IMR-90 (cell line): Measurements from ENCODE around the gene PTH2. TPM values are rescaled to one million over a fixed set of nuclear protein-coding genes. Genes with fewer than 3 reads are reported as not detected.

Experiments
- ATAC-seq: fragments of 200-7000 bp; cut with Tn5 transposase; 2 replicates; pipeline ENCODE4 v1.9.1; 2020; ENCODE audit warnings: low read depth, mild to moderate bottlenecking, moderate library complexity
- BruUV-seq: library from RNA; stranded (reverse); fragments of 400-500 nt; replicated peaks from 2 replicates; lab custom pipeline; 2021; lab: Mats Ljungman, UMichigan
- CTCF ChIA-PET: fragments of 300-600 bp; formaldehyde crosslinking; extraction: SDS; loops from one replicate; lab custom pipeline; 2021; ENCODE audit warnings: antibody characterized with exemption; lab: Yijun Ruan, JAX
- POLR2A ChIA-PET: fragments of 300-600 bp; sonication (Branson Sonifier 250); formaldehyde crosslinking; loops from one replicate; lab custom pipeline; 2022; ENCODE audit warnings: antibody characterized with exemption; ENCODE audit not compliant: unreplicated experiment; lab: Charles Lee
- DNase-seq: peaks from one replicate; pipeline ENCODE4 v3.0.0; 2013
- H2AFZ ChIP-seq: replicated peaks from 2 replicates; pipeline ENCODE3; 2013; ENCODE audit warnings: low read length, mild to moderate bottlenecking; ENCODE audit not compliant: poor library complexity
- H2AK5ac ChIP-seq: 2 replicates; pipeline ENCODE4 v1.6.1; 2013; ENCODE audit warnings: low read depth, low read length, inconsistent platforms
- H2AK9ac ChIP-seq: replicated peaks from 2 replicates; pipeline ENCODE3; 2013; ENCODE audit warnings: mild to moderate bottlenecking, low read depth, low read length, moderate library complexity; ENCODE audit not compliant: poor library complexity
- H2BK120ac ChIP-seq: 2 replicates; pipeline ENCODE4 v1.6.1; 2013; ENCODE audit warnings: low read depth, low read length, inconsistent platforms
- H2BK15ac ChIP-seq: 3 replicates; pipeline ENCODE4 v1.6.1; 2013; ENCODE audit warnings: low read depth, low read length, inconsistent platforms
- H2BK20ac ChIP-seq: 2 replicates; pipeline ENCODE4 v1.6.1; 2013; ENCODE audit warnings: low read depth, mild to moderate bottlenecking, inconsistent platforms, low read length, moderate library complexity
- H2BK5ac ChIP-seq: 2 replicates; pipeline ENCODE4 v1.6.1; 2013; ENCODE audit warnings: mild to moderate bottlenecking, low read depth, low read length, inconsistent platforms; ENCODE audit not compliant: poor library complexity, severe bottlenecking
- H3K14ac ChIP-seq: replicated peaks from 2 replicates; pipeline ENCODE4 v1.6.1; 2013; ENCODE audit warnings: low read depth, low read length, inconsistent platforms
- H3K18ac ChIP-seq: 2 replicates; pipeline ENCODE4 v1.6.1; 2013; ENCODE audit warnings: low read depth, low read length, control low read depth
- H3K23ac ChIP-seq: 2 replicates; pipeline ENCODE4 v1.6.1; 2013; ENCODE audit warnings: low read depth, low read length, inconsistent platforms
- H3K27ac ChIP-seq: 2 replicates; pipeline ENCODE4 v1.5.1; 2013; ENCODE audit warnings: mild to moderate bottlenecking, control low read depth, low read length; ENCODE audit not compliant: insufficient read depth
- H3K27me3 ChIP-seq: 2 replicates; pipeline ENCODE4 v1.6.1; 2013; ENCODE audit warnings: low read length; ENCODE audit not compliant: control insufficient read depth, insufficient read depth
- H3K36me3 ChIP-seq: 2 replicates; pipeline ENCODE4 v1.6.1; 2013; ENCODE audit warnings: low read length, mixed read lengths; ENCODE audit not compliant: control insufficient read depth, insufficient read depth
- H3K4ac ChIP-seq: 2 replicates; pipeline ENCODE4 v1.6.1; 2013; ENCODE audit warnings: low read depth, low read length, inconsistent platforms
- H3K4me1 ChIP-seq: 2 replicates; pipeline ENCODE4 v1.6.1; 2013; ENCODE audit warnings: low read length, mixed read lengths; ENCODE audit not compliant: control insufficient read depth, insufficient read depth
- H3K4me2 ChIP-seq: 2 replicates; pipeline ENCODE4 v1.6.1; 2013; ENCODE audit warnings: low read depth, mild to moderate bottlenecking, control low read depth, low read length, moderate library complexity
- H3K4me3 ChIP-seq: 2 replicates; pipeline ENCODE4 v1.5.1; 2013; ENCODE audit warnings: low read depth, mild to moderate bottlenecking, control low read depth, low read length, moderate library complexity; ENCODE audit not compliant: insufficient read depth
- H3K56ac ChIP-seq: 2 replicates; pipeline ENCODE4 v1.6.1; 2013; ENCODE audit warnings: low read length, inconsistent platforms; ENCODE audit not compliant: insufficient read depth; ENCODE audit errors: extremely low read depth
- H3K79me1 ChIP-seq, 2 experiments: 2 replicates each; pipeline ENCODE4 v1.6.1; 2013; ENCODE audit warnings: low read length in 2 of 2, inconsistent platforms in 1 of 2, low read depth in 1 of 2
- H3K9ac ChIP-seq: 2 replicates; pipeline ENCODE4 v1.6.1; 2013; ENCODE audit warnings: low read depth, low read length, control low read depth
- H3K9me1 ChIP-seq: 2 replicates; pipeline ENCODE4 v1.6.1; 2013; ENCODE audit warnings: low read length, inconsistent platforms; ENCODE audit not compliant: insufficient read depth
- H3K9me3 ChIP-seq: 2 replicates; pipeline ENCODE4 v1.6.1; 2013; ENCODE audit warnings: low read length; ENCODE audit not compliant: control insufficient read depth, insufficient read depth
- H4K20me1 ChIP-seq: 2 replicates; pipeline ENCODE4 v1.6.1; 2013; ENCODE audit warnings: low read length, inconsistent platforms; ENCODE audit not compliant: insufficient read depth
- H4K5ac ChIP-seq: 2 replicates; pipeline ENCODE4 v1.6.1; 2013; ENCODE audit warnings: mild to moderate bottlenecking, low read depth, low read length, control low read depth
- H4K8ac ChIP-seq, 2 experiments: 2 replicates each; pipeline ENCODE4 v1.6.1; 2013; ENCODE audit warnings: low read depth in 2 of 2, low read length in 2 of 2, control low read depth in 1 of 2, inconsistent platforms in 1 of 2
- H4K91ac ChIP-seq: 2 replicates; pipeline ENCODE4 v1.6.1; 2013; ENCODE audit warnings: low read depth, low read length, inconsistent platforms; ENCODE audit not compliant: insufficient read depth
- BHLHE40 ChIP-seq: fragments of 150-350 bp; IDR thresholded peaks from 2 replicates; pipeline ENCODE4 v1.6.1; 2016; ENCODE audit warnings: mild to moderate bottlenecking, low read depth, low read length
- CEBPB ChIP-seq: IDR thresholded peaks from 2 replicates; pipeline ENCODE4 v1.6.1; 2012; ENCODE audit warnings: low read depth, low read length, improper control_type of control experiment
- CHD1 ChIP-seq: IDR thresholded peaks from 2 replicates; pipeline ENCODE4 v1.6.1; 2012; ENCODE audit warnings: low read depth, low read length, improper control_type of control experiment
- FOS ChIP-seq: fragments of 150-350 bp; IDR thresholded peaks from 2 replicates; pipeline ENCODE4 v1.6.1; 2016; ENCODE audit warnings: low read depth, low read length
- MAFK ChIP-seq: IDR thresholded peaks from 2 replicates; pipeline ENCODE4 v1.6.1; 2012; ENCODE audit warnings: low read depth, low read length, improper control_type of control experiment
- MAZ ChIP-seq: IDR thresholded peaks from 2 replicates; pipeline ENCODE4 v1.6.1; 2012; ENCODE audit warnings: low read depth, mild to moderate bottlenecking, low read length, improper control_type of control experiment, moderate library complexity, borderline replicate concordance
- NFE2L2 ChIP-seq: fragments of 150-350 bp; IDR thresholded peaks from 2 replicates; pipeline ENCODE4 v1.6.1; 2016; ENCODE audit warnings: low read depth, mild to moderate bottlenecking, low read length
- POLR2A ChIP-seq: IDR thresholded peaks from 2 replicates; pipeline ENCODE4 v1.6.1; 2012; ENCODE audit warnings: mild to moderate bottlenecking, low read depth, low read length
- RCOR1 ChIP-seq: IDR thresholded peaks from 2 replicates; pipeline ENCODE4 v1.6.1; 2012; ENCODE audit warnings: mild to moderate bottlenecking, low read length, improper control_type of control experiment; ENCODE audit not compliant: insufficient replicate concordance
- RFX5 ChIP-seq: IDR thresholded peaks from 2 replicates; pipeline ENCODE4 v1.8.0; 2012; ENCODE audit warnings: low read depth, mild to moderate bottlenecking, low read length, moderate library complexity
- SMC3 ChIP-seq: fragments of 150-350 bp; IDR thresholded peaks from 2 replicates; pipeline ENCODE4 v1.6.1; 2016; ENCODE audit warnings: low read depth, mild to moderate bottlenecking, antibody characterized with exemption, low read length, moderate library complexity
- WGBS, 2 experiments: methylation state at CpG; one replicate each; pipeline versions ENCODE4 v1.1.5 to v1.1.7; 2013; ENCODE audit warnings: missing lambda C conversion rate in 2 of 2; ENCODE audit not compliant: insufficient read length in 1 of 2; ENCODE audit errors: extremely low coverage in 2 of 2; 5-methylcytosine and 5-hydroxymethylcytosine counted together
- dilution Hi-C: fragments of 300-500 bp; cut with HindIII; formaldehyde crosslinking; loops from one replicate; pipeline ENCODE4 v1.14.3; 2018; ENCODE audit warnings: low sequenced_read_pairs; ENCODE audit not compliant: unreplicated experiment
- in situ Hi-C: fragments of 300-500 bp; cut with MboI; formaldehyde crosslinking; loops from 3 replicates; pipeline ENCODE4 v1.14.3; 2019; ENCODE audit warnings: low sequenced_read_pairs, inconsistent platforms, mixed read lengths
- intact Hi-C: fragments of 100-400 bp; cut with micrococcal nuclease; formaldehyde crosslinking; loops from 2 replicates; pipeline ENCODE4 v1.10.0; 2022
- polyA plus RNA-seq, 3 experiments: library from polyadenylated mRNA; depleted of rRNA; stranded (reverse); fragments of >200 nt; gene quantifications; 2 replicates each; pipeline ENCODE4 v1.2.3, GENCODE V29; 2012; ENCODE audit warnings: low replicate concordance in 1 of 3
- total RNA-seq: library from RNA; depleted of rRNA; stranded (reverse); fragments of >200 nt; gene quantifications from 2 replicates; pipeline ENCODE4 v1.2.3, GENCODE V29; 2012
- TF ChIP-seq, protein P1 (sequence below): conservative IDR thresholded peaks from 2 replicates; pipeline ENCODE4 v1.5.1; 2012; ENCODE audit warnings: mild to moderate bottlenecking, low read depth, low read length, improper control_type of control experiment
- TF ChIP-seq, protein P2 (sequence below): fragments of 150-350 bp; IDR thresholded peaks from 2 replicates; pipeline ENCODE4 v1.6.1; 2017; ENCODE audit warnings: mild to moderate bottlenecking, antibody characterized with exemption, low read length, low read depth
- TF ChIP-seq, protein P3 (sequence below): fragments of 150-350 bp; IDR thresholded peaks from 2 replicates; pipeline ENCODE4 v1.6.1; 2016; ENCODE audit warnings: low read depth, mild to moderate bottlenecking, low read length, moderate library complexity, borderline replicate concordance

PTH2 gene
- total and polyA plus RNA-seq, 2 of the 4 experiments (the other 2 are of a cell fraction), result not detected

DNA sequence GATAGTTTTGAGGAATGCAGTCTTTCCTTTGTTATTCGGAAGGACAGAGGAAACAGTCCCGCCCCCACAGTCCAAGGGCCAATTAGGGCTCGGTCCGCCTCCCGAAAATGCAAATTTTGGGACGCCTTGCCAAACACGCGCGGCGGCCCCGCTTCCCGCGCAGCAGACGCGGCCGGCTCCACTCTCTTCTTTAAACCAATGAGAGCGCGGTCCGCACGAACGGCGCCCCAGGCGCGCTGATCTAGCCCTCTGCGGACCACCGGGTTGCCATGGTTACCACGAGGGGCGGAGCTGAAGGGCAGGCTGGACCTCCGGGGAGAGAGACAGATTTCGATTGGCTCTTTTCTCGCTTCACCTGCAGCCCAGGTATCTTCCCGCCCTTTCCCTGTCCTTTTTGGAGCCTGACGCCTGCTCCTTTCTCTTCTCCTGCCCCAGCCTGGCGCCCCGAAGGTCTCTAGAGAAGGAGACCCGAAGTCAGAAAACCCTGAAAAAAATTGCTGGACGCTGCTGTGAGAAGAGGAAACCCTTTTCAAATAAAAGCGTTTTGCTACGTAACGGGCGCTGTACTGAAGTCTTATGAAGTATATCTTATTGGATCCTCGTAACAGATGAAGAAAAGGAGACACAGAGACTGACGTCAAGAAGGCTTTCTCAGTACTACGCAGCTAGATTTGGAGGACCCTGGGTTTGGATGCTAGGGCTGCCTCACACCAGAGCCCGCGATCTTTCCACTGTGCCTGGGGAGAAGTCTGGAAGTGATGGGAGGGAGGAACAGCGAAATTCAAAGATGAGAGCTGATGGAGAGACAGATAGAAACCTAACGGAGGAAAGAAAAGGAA is 2.0 kb downstream of the PTH2 start:
- no TSS peak for BruUV-seq
- no peak overlapping the region for H3K23ac ChIP-seq
- no peak overlapping the region for H2BK120ac ChIP-seq
- ChIA-PET CTCF (no interaction called here), POLR2A (no interaction called here)
- no peak overlapping the region for H4K91ac ChIP-seq
- no peak overlapping the region for H3K4me2 ChIP-seq
- H3K9me3 ChIP-seq, result 0 out of 2 replicates have a peak, but pooled peaks cover 2% of the 10 kb centered on the region
- DNase-seq, result peak; percentile 17
- no peaks in the 10 kb centered on the region for H3K9me1 ChIP-seq
- peaks cover 94% of the 10 kb centered on the region for H3K27me3 ChIP-seq
- no peak overlapping the region for H2AK9ac ChIP-seq
- H3K18ac ChIP-seq, result no peak overlapping the region
- no peak overlapping the region for H3K27ac ChIP-seq
- intact Hi-C loops, result no loop called here
- H3K56ac ChIP-seq, result no peak overlapping the region
- no peak overlapping the region for H2BK15ac ChIP-seq
- no peak overlapping the region for H2AK5ac ChIP-seq
- 9% methylated on average over 28 of the region's 48 CpGs; no CpG with 5 or more reads in 1 of the 2 experiments for WGBS, 2 experiments
- H2BK20ac ChIP-seq, result no peak overlapping the region
- H4K20me1 ChIP-seq, result no peaks in the 10 kb centered on the region
- H3K36me3 ChIP-seq, result no peaks in the 10 kb centered on the region
- H3K9ac ChIP-seq, result no peak overlapping the region
- H3K4me3 ChIP-seq, result no peak overlapping the region
- H4K8ac ChIP-seq, result no peak overlapping the region
- in situ Hi-C loops, result no loop called here
- peaks cover 2% of the 10 kb centered on the region; the same call in 1 of the 2 replicates for H3K4me1 ChIP-seq
- ATAC-seq, result peak; percentile 79
- H2BK5ac ChIP-seq, result no peak overlapping the region
- H3K79me1 ChIP-seq, result no peaks in the 10 kb centered on the region
- no peak overlapping the region for H2AFZ ChIP-seq
- no peak overlapping the region for H3K14ac ChIP-seq
- H3K4ac ChIP-seq, result no peak overlapping the region
- TF ChIP-seq, protein P1, sequence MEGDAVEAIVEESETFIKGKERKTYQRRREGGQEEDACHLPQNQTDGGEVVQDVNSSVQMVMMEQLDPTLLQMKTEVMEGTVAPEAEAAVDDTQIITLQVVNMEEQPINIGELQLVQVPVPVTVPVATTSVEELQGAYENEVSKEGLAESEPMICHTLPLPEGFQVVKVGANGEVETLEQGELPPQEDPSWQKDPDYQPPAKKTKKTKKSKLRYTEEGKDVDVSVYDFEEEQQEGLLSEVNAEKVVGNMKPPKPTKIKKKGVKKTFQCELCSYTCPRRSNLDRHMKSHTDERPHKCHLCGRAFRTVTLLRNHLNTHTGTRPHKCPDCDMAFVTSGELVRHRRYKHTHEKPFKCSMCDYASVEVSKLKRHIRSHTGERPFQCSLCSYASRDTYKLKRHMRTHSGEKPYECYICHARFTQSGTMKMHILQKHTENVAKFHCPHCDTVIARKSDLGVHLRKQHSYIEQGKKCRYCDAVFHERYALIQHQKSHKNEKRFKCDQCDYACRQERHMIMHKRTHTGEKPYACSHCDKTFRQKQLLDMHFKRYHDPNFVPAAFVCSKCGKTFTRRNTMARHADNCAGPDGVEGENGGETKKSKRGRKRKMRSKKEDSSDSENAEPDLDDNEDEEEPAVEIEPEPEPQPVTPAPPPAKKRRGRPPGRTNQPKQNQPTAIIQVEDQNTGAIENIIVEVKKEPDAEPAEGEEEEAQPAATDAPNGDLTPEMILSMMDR, result no peak
- TF ChIP-seq, protein P2, sequence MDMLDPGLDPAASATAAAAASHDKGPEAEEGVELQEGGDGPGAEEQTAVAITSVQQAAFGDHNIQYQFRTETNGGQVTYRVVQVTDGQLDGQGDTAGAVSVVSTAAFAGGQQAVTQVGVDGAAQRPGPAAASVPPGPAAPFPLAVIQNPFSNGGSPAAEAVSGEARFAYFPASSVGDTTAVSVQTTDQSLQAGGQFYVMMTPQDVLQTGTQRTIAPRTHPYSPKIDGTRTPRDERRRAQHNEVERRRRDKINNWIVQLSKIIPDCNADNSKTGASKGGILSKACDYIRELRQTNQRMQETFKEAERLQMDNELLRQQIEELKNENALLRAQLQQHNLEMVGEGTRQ, result no peak
- TF ChIP-seq MAZ (no peak), MAFK (no peak), CEBPB (no peak), BHLHE40 (no peak), RFX5 (no peak), FOS (no peak), CHD1 (no peak), SMC3 (no peak), RCOR1 (no peak), NFE2L2 (no peak), POLR2A (no peak)
- TF ChIP-seq, protein P3, sequence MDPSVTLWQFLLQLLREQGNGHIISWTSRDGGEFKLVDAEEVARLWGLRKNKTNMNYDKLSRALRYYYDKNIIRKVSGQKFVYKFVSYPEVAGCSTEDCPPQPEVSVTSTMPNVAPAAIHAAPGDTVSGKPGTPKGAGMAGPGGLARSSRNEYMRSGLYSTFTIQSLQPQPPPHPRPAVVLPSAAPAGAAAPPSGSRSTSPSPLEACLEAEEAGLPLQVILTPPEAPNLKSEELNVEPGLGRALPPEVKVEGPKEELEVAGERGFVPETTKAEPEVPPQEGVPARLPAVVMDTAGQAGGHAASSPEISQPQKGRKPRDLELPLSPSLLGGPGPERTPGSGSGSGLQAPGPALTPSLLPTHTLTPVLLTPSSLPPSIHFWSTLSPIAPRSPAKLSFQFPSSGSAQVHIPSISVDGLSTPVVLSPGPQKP, result no peak
- dilution Hi-C loops, result no loop called here
- no peak overlapping the region for H4K5ac ChIP-seq
